Measurements from ENCODE around the gene TMPRSS9.
"Not testable (repeated sequence)": the region's sequence is repeated elsewhere in the genome, so short reads cannot be mapped to it uniquely, and the experiment has no call there.

TMPRSS9 gene

GRCh38 chr19:2345794-2346663, 14.0 kb upstream of the TMPRSS9 start:
- H3K36me3 ChIP-seq (ENCODE audit: control insufficient read depth in 2 of 2, insufficient read depth in 1 of 2, low read length in 2 of 2): peaks cover 0 to 51% of the 10 kb centered on the region in 2 experiments; a peak in 2 of 3 replicates
- ChIA-PET CTCF (interaction anchor here (0.6 kb wide), 2 partner anchors 22 to 79 kb away, joined by 3 read pairs; no protein-coding TSS in a partner anchor), POLR2A (no interaction called here)
- H3K4me1 ChIP-seq (ENCODE audit: control insufficient read depth, insufficient read depth, low read length): no peaks in the 10 kb centered on the region
- H3K4me3 ChIP-seq (ENCODE audit: low read depth, low read length): no peak overlapping the region
- H3K27ac ChIP-seq (ENCODE audit: extremely low read depth, low read depth, low read length): no peak overlapping the region
- H3K9me3 ChIP-seq (ENCODE audit: control insufficient read depth, insufficient read depth, low read depth, low read length): no peaks in the 10 kb centered on the region
- TF ChIP-seq ZEB2 (tag by site-specific recombination; IDR thresholded peaks at IDR 0.05) (no peak), ZNF223 (tag by site-specific recombination; IDR thresholded peaks at IDR 0.05) (0 out of 2 replicates have a peak, but pooled peaks have one; percentile 6), ZNF10 (tag by site-specific recombination; IDR thresholded peaks at IDR 0.05) (no peak), GLI4 (tag by site-specific recombination; IDR thresholded peaks at IDR 0.05) (no peak), KLF1 (tag by site-specific recombination; IDR thresholded peaks at IDR 0.05) (peak; percentile 94), ZNF366 (tag by site-specific recombination; conservative IDR thresholded peaks at IDR 0.05) (peak; percentile 58), GLIS1 (tag by site-specific recombination; IDR thresholded peaks at IDR 0.05) (0 out of 2 replicates have a peak, but pooled peaks have one; percentile 45), ZBTB48 (tag by site-specific recombination; IDR thresholded peaks at IDR 0.05) (peak; percentile 49; the same call in 1 of the 2 replicates), ZNF239 (tag by site-specific recombination; IDR thresholded peaks at IDR 0.05) (no peak), ZNF658 (tag by site-specific recombination; IDR thresholded peaks at IDR 0.05) (no peak), ZNF530 (tag by site-specific recombination; IDR thresholded peaks at IDR 0.05; ENCODE audit: low read depth) (no peak), KLF9 (tag by site-specific recombination; IDR thresholded peaks at IDR 0.05; ENCODE audit: low read depth) (peak; percentile 70)

GRCh38 chr19:2349818-2350217, 10.2 kb upstream of the TMPRSS9 start:
- H3K4me1 ChIP-seq (ENCODE audit: control insufficient read depth, insufficient read depth, low read length); H3K4me3 ChIP-seq (ENCODE audit: low read depth, low read length); H3K27ac ChIP-seq (ENCODE audit: extremely low read depth, low read depth, low read length); POLR2A ChIA-PET; H3K9me3 ChIP-seq (ENCODE audit: control insufficient read depth, insufficient read depth, low read depth, low read length); CTCF ChIA-PET: not testable (repeated sequence)
- TF ChIP-seq ZNF596 (tag by site-specific recombination; IDR thresholded peaks at IDR 0.05) (peak; percentile 70; the same call in 1 of the 2 replicates), PRDM1 (tag by site-specific recombination; IDR thresholded peaks at IDR 0.05) (peak; percentile 62)
- peaks cover 0 to 44% of the 10 kb centered on the region in 2 experiments; a peak in 2 of 3 replicates for H3K36me3 ChIP-seq (ENCODE audit: control insufficient read depth in 2 of 2, insufficient read depth in 1 of 2, low read length in 2 of 2)

GRCh38 chr19:2350656-2351055, 9.4 kb upstream of the TMPRSS9 start:
- H3K4me3 ChIP-seq (ENCODE audit: low read depth, low read length): no peak overlapping the region
- peaks cover 0 to 40% of the 10 kb centered on the region in 2 experiments; a peak in 2 of 3 replicates for H3K36me3 ChIP-seq (ENCODE audit: control insufficient read depth in 2 of 2, insufficient read depth in 1 of 2, low read length in 2 of 2)
- H3K4me1 ChIP-seq (ENCODE audit: control insufficient read depth, insufficient read depth, low read length): no peaks in the 10 kb centered on the region
- H3K27ac ChIP-seq (ENCODE audit: extremely low read depth, low read depth, low read length): no peak overlapping the region
- CTCF ChIA-PET: no interaction called here
- POLR2A ChIA-PET: no interaction called here
- TF ChIP-seq ZNF654 (tag by site-specific recombination; IDR thresholded peaks at IDR 0.05; ENCODE audit: low read depth) (no peak), ZNF169 (tag by site-specific recombination; IDR thresholded peaks at IDR 0.05) (no peak)
- no peaks in the 10 kb centered on the region for H3K9me3 ChIP-seq (ENCODE audit: control insufficient read depth, insufficient read depth, low read depth, low read length)

DNA sequence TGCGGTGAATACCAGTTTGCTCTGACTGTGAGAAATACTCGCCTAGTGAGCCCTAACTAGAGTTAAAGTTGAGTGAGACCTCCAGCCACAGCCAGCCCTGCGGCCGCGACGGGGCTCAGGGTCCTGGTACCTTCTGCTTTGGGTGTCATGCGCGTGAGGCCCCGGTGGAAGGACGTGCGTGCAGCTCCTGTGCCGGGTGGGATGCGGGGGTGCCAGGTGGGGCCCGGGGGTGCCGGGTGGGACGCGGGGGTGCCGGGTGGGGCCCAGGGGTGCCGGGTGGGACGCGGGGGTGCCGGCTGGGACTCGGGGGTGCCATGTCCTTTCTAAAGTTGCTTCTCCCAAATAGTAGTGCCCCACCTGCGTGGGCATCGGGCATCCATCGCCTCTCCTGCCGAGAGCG, 8.5 kb upstream of the TMPRSS9 start:
- CTCF ChIA-PET: no interaction called here
- H3K4me1 ChIP-seq (ENCODE audit: control insufficient read depth, insufficient read depth, low read length): no peaks in the 10 kb centered on the region
- H3K4me3 ChIP-seq (ENCODE audit: low read depth, low read length): no peak overlapping the region
- H3K27ac ChIP-seq (ENCODE audit: extremely low read depth, low read depth, low read length): no peak overlapping the region
- no peaks in the 10 kb centered on the region for H3K9me3 ChIP-seq (ENCODE audit: control insufficient read depth, insufficient read depth, low read depth, low read length)
- POLR2A ChIA-PET: no interaction called here
- H3K36me3 ChIP-seq (ENCODE audit: control insufficient read depth in 2 of 2, insufficient read depth in 1 of 2, low read length in 2 of 2): peaks cover 0 to 40% of the 10 kb centered on the region in 2 experiments; a peak in 1 of 3 replicates
- TF ChIP-seq ZNF785 (tag by site-specific recombination; IDR thresholded peaks at IDR 0.05) (no peak), ZNF585B (tag by site-specific recombination; IDR thresholded peaks at IDR 0.05) (no peak), SCRT2 (tag by site-specific recombination; IDR thresholded peaks at IDR 0.05) (no peak), ZBTB1 (tag by site-specific recombination; IDR thresholded peaks at IDR 0.05) (no peak)
- TF ChIP-seq, protein P1, sequence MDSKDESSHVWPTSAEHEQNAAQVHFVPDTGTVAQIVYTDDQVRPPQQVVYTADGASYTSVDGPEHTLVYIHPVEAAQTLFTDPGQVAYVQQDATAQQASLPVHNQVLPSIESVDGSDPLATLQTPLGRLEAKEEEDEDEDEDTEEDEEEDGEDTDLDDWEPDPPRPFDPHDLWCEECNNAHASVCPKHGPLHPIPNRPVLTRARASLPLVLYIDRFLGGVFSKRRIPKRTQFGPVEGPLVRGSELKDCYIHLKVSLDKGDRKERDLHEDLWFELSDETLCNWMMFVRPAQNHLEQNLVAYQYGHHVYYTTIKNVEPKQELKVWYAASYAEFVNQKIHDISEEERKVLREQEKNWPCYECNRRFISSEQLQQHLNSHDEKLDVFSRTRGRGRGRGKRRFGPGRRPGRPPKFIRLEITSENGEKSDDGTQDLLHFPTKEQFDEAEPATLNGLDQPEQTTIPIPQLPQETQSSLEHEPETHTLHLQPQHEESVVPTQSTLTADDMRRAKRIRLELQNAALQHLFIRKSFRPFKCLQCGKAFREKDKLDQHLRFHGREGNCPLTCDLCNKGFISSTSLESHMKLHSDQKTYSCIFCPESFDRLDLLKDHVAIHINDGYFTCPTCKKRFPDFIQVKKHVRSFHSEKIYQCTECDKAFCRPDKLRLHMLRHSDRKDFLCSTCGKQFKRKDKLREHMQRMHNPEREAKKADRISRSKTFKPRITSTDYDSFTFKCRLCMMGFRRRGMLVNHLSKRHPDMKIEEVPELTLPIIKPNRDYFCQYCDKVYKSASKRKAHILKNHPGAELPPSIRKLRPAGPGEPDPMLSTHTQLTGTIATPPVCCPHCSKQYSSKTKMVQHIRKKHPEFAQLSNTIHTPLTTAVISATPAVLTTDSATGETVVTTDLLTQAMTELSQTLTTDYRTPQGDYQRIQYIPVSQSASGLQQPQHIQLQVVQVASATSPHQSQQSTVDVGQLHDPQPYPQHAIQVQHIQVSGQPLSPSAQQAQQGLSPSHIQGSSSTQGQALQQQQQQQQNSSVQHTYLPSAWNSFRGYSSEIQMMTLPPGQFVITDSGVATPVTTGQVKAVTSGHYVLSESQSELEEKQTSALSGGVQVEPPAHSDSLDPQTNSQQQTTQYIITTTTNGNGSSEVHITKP (tag by site-specific recombination; IDR thresholded peaks at IDR 0.05): no peak
- TF ChIP-seq, protein P2, sequence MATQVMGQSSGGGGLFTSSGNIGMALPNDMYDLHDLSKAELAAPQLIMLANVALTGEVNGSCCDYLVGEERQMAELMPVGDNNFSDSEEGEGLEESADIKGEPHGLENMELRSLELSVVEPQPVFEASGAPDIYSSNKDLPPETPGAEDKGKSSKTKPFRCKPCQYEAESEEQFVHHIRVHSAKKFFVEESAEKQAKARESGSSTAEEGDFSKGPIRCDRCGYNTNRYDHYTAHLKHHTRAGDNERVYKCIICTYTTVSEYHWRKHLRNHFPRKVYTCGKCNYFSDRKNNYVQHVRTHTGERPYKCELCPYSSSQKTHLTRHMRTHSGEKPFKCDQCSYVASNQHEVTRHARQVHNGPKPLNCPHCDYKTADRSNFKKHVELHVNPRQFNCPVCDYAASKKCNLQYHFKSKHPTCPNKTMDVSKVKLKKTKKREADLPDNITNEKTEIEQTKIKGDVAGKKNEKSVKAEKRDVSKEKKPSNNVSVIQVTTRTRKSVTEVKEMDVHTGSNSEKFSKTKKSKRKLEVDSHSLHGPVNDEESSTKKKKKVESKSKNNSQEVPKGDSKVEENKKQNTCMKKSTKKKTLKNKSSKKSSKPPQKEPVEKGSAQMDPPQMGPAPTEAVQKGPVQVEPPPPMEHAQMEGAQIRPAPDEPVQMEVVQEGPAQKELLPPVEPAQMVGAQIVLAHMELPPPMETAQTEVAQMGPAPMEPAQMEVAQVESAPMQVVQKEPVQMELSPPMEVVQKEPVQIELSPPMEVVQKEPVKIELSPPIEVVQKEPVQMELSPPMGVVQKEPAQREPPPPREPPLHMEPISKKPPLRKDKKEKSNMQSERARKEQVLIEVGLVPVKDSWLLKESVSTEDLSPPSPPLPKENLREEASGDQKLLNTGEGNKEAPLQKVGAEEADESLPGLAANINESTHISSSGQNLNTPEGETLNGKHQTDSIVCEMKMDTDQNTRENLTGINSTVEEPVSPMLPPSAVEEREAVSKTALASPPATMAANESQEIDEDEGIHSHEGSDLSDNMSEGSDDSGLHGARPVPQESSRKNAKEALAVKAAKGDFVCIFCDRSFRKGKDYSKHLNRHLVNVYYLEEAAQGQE (tag by site-specific recombination; IDR thresholded peaks at IDR 0.05): no peak

Measured in HEK293 (cell line).